GM13977 (cell line): ENCODE results near the gene MAP3K1.

Experiments
- DNase-seq: peaks from one replicate; pipeline ENCODE4 v3.0.0; 2012; ENCODE audit warnings: low spot score
- in situ Hi-C: fragments of 300-500 bp; cut with MboI; formaldehyde crosslinking; loops from one replicate; pipeline ENCODE4 v1.12.0; 2022; ENCODE audit warnings: low sequenced_read_pairs, low pct_unique_long_range_greater_than_20kb, mixed read lengths, inconsistent platforms; ENCODE audit not compliant: unreplicated experiment
- TF ChIP-seq, protein P1 (sequence below): IDR thresholded peaks from 2 replicates; pipeline ENCODE4 v1.5.1; 2012; ENCODE audit warnings: mild to moderate bottlenecking, control low read depth; ENCODE audit not compliant: insufficient read depth; ENCODE audit errors: extremely low read depth, missing control alignments

MAP3K1 gene

DNA sequence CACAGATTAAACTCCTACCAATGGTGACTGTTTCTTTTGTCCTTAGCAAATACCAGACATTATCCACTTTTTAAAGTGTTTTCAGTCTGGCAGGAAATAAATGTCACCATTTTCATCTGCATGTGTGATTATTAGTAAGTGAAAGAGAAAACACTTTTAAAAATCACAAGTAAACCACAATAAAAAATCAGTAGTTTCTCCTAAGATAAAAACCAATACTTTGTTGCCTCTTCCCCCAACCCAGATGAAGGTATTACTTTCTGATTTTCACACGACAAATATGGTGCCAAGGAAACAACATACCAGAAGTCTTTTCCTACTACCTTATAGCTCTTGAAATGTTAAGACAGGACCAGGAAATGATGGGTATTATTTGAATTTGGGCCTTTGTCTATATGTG lies 11.5 kb upstream of the MAP3K1 start:
- TF ChIP-seq, protein P1, sequence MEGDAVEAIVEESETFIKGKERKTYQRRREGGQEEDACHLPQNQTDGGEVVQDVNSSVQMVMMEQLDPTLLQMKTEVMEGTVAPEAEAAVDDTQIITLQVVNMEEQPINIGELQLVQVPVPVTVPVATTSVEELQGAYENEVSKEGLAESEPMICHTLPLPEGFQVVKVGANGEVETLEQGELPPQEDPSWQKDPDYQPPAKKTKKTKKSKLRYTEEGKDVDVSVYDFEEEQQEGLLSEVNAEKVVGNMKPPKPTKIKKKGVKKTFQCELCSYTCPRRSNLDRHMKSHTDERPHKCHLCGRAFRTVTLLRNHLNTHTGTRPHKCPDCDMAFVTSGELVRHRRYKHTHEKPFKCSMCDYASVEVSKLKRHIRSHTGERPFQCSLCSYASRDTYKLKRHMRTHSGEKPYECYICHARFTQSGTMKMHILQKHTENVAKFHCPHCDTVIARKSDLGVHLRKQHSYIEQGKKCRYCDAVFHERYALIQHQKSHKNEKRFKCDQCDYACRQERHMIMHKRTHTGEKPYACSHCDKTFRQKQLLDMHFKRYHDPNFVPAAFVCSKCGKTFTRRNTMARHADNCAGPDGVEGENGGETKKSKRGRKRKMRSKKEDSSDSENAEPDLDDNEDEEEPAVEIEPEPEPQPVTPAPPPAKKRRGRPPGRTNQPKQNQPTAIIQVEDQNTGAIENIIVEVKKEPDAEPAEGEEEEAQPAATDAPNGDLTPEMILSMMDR = no peak
- no peak for DNase-seq
- in situ Hi-C loops = no loop called here

DNA sequence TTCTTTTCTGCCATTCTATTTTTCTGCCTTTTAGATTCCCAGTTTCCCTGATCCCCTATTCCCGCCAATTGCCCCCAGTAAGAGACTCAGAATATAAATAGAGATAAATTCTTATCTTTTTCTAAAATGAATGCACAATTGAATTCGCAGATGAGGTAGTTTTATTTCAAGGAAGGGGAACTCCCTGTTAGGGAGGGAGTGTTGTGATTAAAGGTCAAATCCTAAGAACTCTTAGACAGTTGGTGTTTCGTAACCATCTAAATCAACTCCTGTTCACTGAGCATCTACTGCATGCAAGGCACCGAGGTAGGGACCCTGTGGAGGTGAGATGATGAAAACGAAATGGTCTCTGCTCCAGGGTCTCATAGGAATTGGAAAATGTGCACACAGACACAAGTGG lies 7.7 kb upstream of the MAP3K1 start:
- DNase-seq = no peak
- in situ Hi-C loops = no loop called here
- TF ChIP-seq, protein P1 = no peak

DNA sequence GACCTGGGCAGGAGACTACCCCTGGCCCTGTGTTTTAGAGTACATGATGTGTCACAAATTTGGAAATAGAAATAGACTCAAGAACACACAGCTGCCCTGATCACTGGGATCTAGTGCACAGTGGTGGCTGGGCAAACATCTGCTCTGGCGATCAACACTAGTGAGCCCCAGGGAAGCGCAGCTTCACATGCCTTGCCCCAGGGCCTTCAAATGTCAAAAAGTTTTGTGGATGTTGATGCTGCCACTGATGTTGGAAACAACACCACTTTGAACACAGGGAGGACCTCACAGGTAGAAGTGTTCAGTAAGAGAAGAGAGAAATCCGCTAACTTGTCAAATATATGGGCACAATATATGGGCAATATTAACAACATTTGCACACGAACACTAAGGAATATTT lies 7.1 kb upstream of the MAP3K1 start:
- no peak for DNase-seq
- TF ChIP-seq, protein P1 = no peak
- in situ Hi-C loops = no loop called here

DNA sequence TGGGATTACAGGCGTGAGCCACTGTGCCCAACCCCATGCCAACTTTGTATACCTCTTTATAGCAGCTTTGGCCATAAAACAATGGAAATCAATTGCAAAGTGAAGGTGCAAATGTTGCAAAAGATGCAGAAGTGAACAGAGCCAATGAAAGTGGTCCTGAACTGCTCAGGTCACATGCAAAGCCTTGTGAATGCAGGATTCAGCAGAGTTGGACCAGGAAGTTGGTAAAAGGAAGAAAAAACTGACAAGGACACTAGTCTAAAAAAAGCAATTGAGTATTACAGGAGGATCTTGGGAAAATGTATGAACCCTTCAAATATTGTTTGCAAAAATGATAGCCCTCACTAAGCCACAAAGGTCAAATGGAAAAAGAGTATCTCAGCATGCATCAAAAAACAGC lies 4.5 kb upstream of the MAP3K1 start:
- TF ChIP-seq, protein P1 = no peak
- DNase-seq = no peak
- in situ Hi-C loops = no loop called here

DNA sequence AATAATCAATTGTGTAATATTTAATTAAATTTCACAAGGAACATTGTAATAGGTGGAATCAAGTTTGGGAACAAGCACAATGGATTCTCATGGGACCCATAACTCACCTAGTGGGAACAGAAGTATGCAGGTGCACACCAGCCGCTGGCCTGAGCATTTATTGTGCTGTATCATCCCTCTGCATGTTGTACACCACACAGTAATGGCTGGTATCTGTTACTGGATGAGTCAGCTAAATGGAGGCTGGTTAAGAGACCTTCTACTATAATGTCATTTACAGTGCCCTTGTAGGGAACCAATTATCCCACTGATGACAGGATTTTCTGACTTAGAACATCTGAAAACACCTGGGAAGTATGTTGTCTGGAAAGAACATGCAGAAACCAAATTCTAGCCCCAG lies 3.2 kb upstream of the MAP3K1 start:
- in situ Hi-C loops = no loop called here
- TF ChIP-seq, protein P1 = no peak
- no peak for DNase-seq

DNA sequence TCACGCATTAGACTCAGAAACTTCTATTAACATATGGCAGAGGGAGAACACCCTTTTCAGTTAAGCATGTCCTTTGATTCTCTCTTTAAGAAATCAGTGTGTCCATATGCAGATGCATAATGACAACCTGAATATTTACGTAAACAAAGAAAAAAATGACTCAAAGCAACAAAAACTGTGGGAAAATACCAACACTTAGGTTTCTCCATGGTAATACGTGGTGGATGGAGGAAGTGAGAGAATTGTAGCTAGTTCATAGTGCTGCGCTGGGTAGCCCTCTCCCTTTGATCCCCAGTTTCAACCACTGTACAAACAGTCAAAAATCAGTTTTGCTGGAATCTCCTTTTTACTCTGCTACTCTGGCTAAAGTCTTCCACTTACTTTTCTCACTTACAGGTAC lies 2.0 kb upstream of the MAP3K1 start:
- TF ChIP-seq, protein P1 = no peak

More for the DNA sequence above, 2.0 kb upstream of the MAP3K1 start:
- in situ Hi-C loops = no loop called here
- DNase-seq = peak; percentile 9
